Endodermal cell (in vitro differentiated cells): ENCODE results near the gene CFAP92. TPM values are rescaled to one million over a fixed set of nuclear protein-coding genes. Genes with fewer than 3 reads are reported as not detected.

Source experiments
- DNase-seq: peaks from one replicate; pipeline ENCODE4 v3.0.0-alpha.2; 2017
- H3K27ac ChIP-seq: 2 replicates; pipeline ENCODE4 v1.5.1; 2013; ENCODE audit warnings: mild to moderate bottlenecking, low read depth, low read length, moderate library complexity
- H3K27me3 ChIP-seq: 2 replicates; pipeline ENCODE4 v1.6.1; 2013; ENCODE audit warnings: mild to moderate bottlenecking, low read length, moderate library complexity; ENCODE audit not compliant: insufficient read depth, control insufficient read depth, poor library complexity, severe bottlenecking
- H3K36me3 ChIP-seq: 2 replicates; pipeline ENCODE4 v1.7.0; 2013; ENCODE audit warnings: mild to moderate bottlenecking, low read length, moderate library complexity; ENCODE audit not compliant: control insufficient read depth, insufficient read depth
- H3K4me1 ChIP-seq: one replicate; pipeline ENCODE4 v1.7.0; 2013; ENCODE audit warnings: low read length; ENCODE audit not compliant: control insufficient read depth, insufficient read depth
- H3K4me3 ChIP-seq: 2 replicates; pipeline ENCODE4 v1.5.1; 2013; ENCODE audit warnings: mild to moderate bottlenecking, low read length, moderate library complexity
- H3K9ac ChIP-seq: 2 replicates; pipeline ENCODE4 v1.6.1; 2013; ENCODE audit warnings: mild to moderate bottlenecking, low read length, moderate library complexity; ENCODE audit not compliant: poor library complexity, severe bottlenecking; ENCODE audit errors: extremely low read depth
- H3K9me3 ChIP-seq: 2 replicates; pipeline ENCODE4 v1.6.1; 2013; ENCODE audit warnings: mild to moderate bottlenecking, low read length, moderate library complexity; ENCODE audit not compliant: control insufficient read depth
- H3K27ac Mint-ChIP-seq: 2 replicates; pipeline ENCODE4 v1.8.0; 2020; ENCODE audit warnings: mixed read lengths
- H3K27me3 Mint-ChIP-seq: 2 replicates; pipeline ENCODE4 v1.8.0; 2021; ENCODE audit warnings: mild to moderate bottlenecking, mixed read lengths; ENCODE audit not compliant: insufficient read depth
- H3K36me3 Mint-ChIP-seq: 2 replicates; pipeline ENCODE4 v1.8.0; 2020; ENCODE audit warnings: low read depth, mixed read lengths
- H3K4me1 Mint-ChIP-seq: 2 replicates; pipeline ENCODE4 v1.8.0; 2020; ENCODE audit warnings: mixed read lengths
- H3K4me3 Mint-ChIP-seq: 2 replicates; pipeline ENCODE4 v1.8.0; 2020; ENCODE audit warnings: mild to moderate bottlenecking, moderate library complexity, mixed read lengths
- H3K9me3 Mint-ChIP-seq: 2 replicates; pipeline ENCODE4 v1.8.0; 2020; ENCODE audit warnings: mild to moderate bottlenecking, mixed read lengths
- WGBS, 2 experiments: methylation state at CpG; one replicate each; pipeline versions ENCODE4 v1.1.5 to v1.1.7; 2013; ENCODE audit warnings: missing lambda C conversion rate in 2 of 2, mixed read lengths in 1 of 2; ENCODE audit not compliant: insufficient coverage in 1 of 2, insufficient read length in 1 of 2; 5-methylcytosine and 5-hydroxymethylcytosine counted together
- total RNA-seq, 2 donors: library from RNA; stranded (reverse); fragmentation: NEBNext Ultra II Directional in 1 of 2; extraction: Animal tissue kit (Norgen Biotek cat#: 25700) in 1 of 2; gene quantifications; 2 replicates in 1 of 2; 3 replicates in 1 of 2; pipeline ENCODE4 v1.2.1, GENCODE V29; 2021
- TF ChIP-seq, protein P1 (sequence below): fragments of 200-600 bp; sonication (generic); conservative IDR thresholded peaks from 2 replicates; pipeline ENCODE4 v1.5.0; 2021; ENCODE audit warnings: antibody characterized with exemption, mild to moderate bottlenecking

Gene CFAP92
- total RNA-seq, 2 donors from 2014 or later, result 1.3 to 3.0 TPM

- 75 to 86% methylated on average over 3 to 6 of the region's 6 CpGs for WGBS, 2 experiments
- Mint-ChIP-seq H3K27ac (no peak overlapping the region), H3K4me3 (no peak overlapping the region), H3K9me3 (no peaks in the 10 kb centered on the region), H3K27me3 (peaks cover 34% of the 10 kb centered on the region), H3K4me1 (peaks cover 11% of the 10 kb centered on the region), H3K36me3 (no peaks in the 10 kb centered on the region)
- Histone ChIP-seq H3K4me1 (peaks cover 11% of the 10 kb centered on the region), H3K9ac (no peak overlapping the region), H3K36me3 (no peaks in the 10 kb centered on the region), H3K4me3 (no peak overlapping the region), H3K27ac (no peak overlapping the region), H3K27me3 (no peaks in the 10 kb centered on the region), H3K9me3 (no peaks in the 10 kb centered on the region)
- TF ChIP-seq, protein P1, sequence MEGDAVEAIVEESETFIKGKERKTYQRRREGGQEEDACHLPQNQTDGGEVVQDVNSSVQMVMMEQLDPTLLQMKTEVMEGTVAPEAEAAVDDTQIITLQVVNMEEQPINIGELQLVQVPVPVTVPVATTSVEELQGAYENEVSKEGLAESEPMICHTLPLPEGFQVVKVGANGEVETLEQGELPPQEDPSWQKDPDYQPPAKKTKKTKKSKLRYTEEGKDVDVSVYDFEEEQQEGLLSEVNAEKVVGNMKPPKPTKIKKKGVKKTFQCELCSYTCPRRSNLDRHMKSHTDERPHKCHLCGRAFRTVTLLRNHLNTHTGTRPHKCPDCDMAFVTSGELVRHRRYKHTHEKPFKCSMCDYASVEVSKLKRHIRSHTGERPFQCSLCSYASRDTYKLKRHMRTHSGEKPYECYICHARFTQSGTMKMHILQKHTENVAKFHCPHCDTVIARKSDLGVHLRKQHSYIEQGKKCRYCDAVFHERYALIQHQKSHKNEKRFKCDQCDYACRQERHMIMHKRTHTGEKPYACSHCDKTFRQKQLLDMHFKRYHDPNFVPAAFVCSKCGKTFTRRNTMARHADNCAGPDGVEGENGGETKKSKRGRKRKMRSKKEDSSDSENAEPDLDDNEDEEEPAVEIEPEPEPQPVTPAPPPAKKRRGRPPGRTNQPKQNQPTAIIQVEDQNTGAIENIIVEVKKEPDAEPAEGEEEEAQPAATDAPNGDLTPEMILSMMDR, result no peak
- no peak for DNase-seq
Measured at GRCh38 chr3:129016356-129016719, 22.5 kb upstream of the CFAP92 start.

- Histone ChIP-seq H3K27ac (peak overlapping the region; percentile 26), H3K4me3 (no peak overlapping the region), H3K9ac (no peak overlapping the region), H3K27me3 (no peaks in the 10 kb centered on the region), H3K4me1 (peaks cover 11% of the 10 kb centered on the region), H3K36me3 (no peaks in the 10 kb centered on the region), H3K9me3 (no peaks in the 10 kb centered on the region)
- peaks cover 29% of the 10 kb centered on the region for H3K27me3 Mint-ChIP-seq
- no peak for DNase-seq
- H3K4me3 Mint-ChIP-seq, result no peak overlapping the region
- H3K36me3 Mint-ChIP-seq, result no peaks in the 10 kb centered on the region
- H3K4me1 Mint-ChIP-seq, result peaks cover 11% of the 10 kb centered on the region
- 88 to 92% methylated on average over 17 to 19 of the region's 19 CpGs for WGBS, 2 experiments
- H3K27ac Mint-ChIP-seq, result no peak overlapping the region
- TF ChIP-seq, protein P1, result no peak
- H3K9me3 Mint-ChIP-seq, result no peaks in the 10 kb centered on the region
Measured at GRCh38 chr3:129015388-129016105, 21.7 kb upstream of the CFAP92 start.

GRCh38 chr3:129014793-129015345 lies 21.0 kb upstream of the CFAP92 start:
- no peak overlapping the region for H3K27ac Mint-ChIP-seq
- H3K9me3 ChIP-seq, result no peaks in the 10 kb centered on the region
- 90 to 100% methylated on average over 6 to 9 of the region's 9 CpGs for WGBS, 2 experiments
- no peak overlapping the region for H3K4me3 ChIP-seq
- TF ChIP-seq, protein P1, result no peak
- peaks cover 11% of the 10 kb centered on the region for H3K4me1 ChIP-seq
- no peaks in the 10 kb centered on the region for H3K9me3 Mint-ChIP-seq
- no peaks in the 10 kb centered on the region for H3K36me3 ChIP-seq
- peaks cover 27% of the 10 kb centered on the region for H3K27me3 Mint-ChIP-seq
- no peak for DNase-seq
- no peak overlapping the region for H3K9ac ChIP-seq
- no peak overlapping the region for H3K4me3 Mint-ChIP-seq
- no peaks in the 10 kb centered on the region for H3K36me3 Mint-ChIP-seq
- H3K27me3 ChIP-seq, result no peaks in the 10 kb centered on the region
- H3K4me1 Mint-ChIP-seq, result peaks cover 11% of the 10 kb centered on the region
- peak overlapping the region; percentile 26 for H3K27ac ChIP-seq
